Measurements from ENCODE around the gene C17orf107.

Gene C17orf107

GRCh38 chr17:4937553-4937952 is 38.2 kb downstream of the C17orf107 start:
- no peak for DNase-seq

GRCh38 chr17:4938069-4938491 is 38.7 kb downstream of the C17orf107 start:
- DNase-seq, result no peak

DNA sequence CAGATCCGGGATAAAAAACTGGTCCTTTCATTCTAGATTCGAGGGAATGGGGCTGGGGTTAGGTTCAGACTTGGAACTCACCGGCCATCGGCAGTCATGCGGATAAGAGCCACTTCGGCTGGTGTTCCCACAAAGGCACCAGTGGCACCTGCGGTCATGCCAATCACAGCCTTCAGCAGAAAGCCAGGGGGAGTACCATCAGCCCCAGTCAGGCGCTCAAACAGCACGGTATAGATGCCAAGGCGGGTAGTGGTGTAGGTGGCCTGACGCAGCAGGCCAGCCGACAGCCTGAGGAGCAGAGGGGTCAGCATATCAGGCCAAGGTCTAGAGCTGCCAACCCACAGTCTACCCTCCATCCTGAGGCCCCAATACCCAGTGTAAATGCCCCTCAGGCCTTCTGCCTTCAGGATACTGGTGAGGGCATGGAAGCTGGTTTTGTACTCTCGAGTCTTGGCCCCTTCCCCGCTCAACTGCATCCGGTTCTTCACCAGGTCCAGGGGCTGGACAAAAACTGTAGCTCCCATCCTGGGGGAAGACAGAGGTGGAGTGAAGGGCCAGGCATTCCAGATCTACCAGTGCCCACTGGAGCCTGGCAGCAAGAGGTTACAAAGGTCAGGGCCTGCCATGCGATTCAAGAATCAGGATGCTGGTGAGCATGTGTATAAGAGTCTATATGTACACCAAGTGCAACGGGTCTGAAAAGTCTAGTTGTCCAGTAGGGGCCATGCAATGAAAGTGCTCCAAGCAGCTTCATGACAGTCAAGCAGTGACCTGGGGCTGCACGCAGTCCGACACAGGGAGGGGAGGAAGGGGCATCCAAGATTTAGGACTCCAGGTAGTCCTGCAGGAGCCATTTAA is 39.6 kb downstream of the C17orf107 start:
- no peak for DNase-seq

DNA sequence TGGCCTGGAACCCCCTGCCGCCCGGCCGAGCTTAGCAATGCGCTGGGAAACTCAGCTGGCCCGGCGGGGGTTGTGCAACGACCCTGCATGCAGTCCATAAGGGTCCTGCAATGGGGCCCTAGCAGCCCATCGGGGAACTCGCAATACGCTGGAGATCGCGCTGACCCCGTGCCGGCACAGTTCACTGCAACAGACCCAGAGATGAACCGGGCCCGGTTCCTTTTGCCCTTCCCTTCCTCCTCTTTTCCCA is 40.1 kb downstream of the C17orf107 start:
- no peak for DNase-seq

GRCh38 chr17:4939796-4940554 is 40.6 kb downstream of the C17orf107 start, which contains the start of the genes RNF167 and SLC25A11:
Gene RNF167 (plus strand): TSS chr17:4940268. CDS start chr17:4940910, 642 bp downstream.
Gene SLC25A11 (minus strand): TSS chr17:4940046. CDS start chr17:4939910, 136 bp downstream.
- peak; percentile 97 for DNase-seq

- no peak for DNase-seq
Measured at GRCh38 chr17:4940555-4941318, 41.4 kb downstream of the C17orf107 start.

DNA sequence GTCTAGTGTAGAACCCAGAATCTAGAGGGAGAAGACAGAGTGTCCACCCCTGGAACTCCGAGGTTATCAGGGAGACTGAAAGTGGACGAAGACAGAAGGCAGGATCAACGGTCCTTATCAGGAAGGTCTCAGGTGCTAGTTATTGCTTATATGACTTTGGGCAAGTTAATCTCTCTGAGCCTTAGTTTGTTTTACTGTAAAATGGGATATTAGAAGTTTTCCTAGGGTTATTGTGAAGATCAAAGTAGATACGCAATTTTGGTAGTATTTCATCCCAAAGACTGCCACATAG is 41.9 kb downstream of the C17orf107 start:
- DNase-seq, result no peak

- no peak for DNase-seq
Measured at GRCh38 chr17:4942760-4943508, 43.6 kb downstream of the C17orf107 start.

GRCh38 chr17:4944163-4944553 is 44.8 kb downstream of the C17orf107 start:
- DNase-seq, result no peak

GRCh38 chr17:4944554-4945175 is 45.3 kb downstream of the C17orf107 start:
- no peak for DNase-seq

GRCh38 chr17:4945176-4945943 is 46.0 kb downstream of the C17orf107 start:
- no peak for DNase-seq

GRCh38 chr17:4945944-4946280 is 46.6 kb downstream of the C17orf107 start:
- no peak for DNase-seq

GRCh38 chr17:4946312-4946976 is 47.1 kb downstream of the C17orf107 start:
- DNase-seq, result no peak

DNA sequence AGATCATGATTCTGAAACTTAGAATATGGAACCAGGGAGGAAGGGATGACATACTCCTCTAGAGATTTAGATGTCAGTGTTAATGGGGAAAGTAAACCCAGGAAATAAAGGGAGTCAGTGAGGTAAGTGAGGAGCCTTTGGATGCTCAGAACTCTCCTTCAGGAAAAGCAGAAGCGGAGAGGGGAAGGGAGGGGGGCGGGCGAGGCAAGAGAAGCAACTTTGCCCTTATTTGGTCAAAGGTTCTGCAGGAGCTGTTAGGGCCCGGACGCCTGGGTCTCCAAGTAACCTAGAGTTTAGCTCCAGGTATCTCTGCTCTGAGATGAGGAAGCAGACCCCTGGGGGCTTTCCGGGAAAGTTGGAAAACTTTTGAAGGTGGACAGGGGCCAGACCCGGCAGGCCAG is 47.7 kb downstream of the C17orf107 start:
- no peak for DNase-seq

- no peak for DNase-seq
Measured at GRCh38 chr17:4947411-4948165, 48.3 kb downstream of the C17orf107 start.

DNA sequence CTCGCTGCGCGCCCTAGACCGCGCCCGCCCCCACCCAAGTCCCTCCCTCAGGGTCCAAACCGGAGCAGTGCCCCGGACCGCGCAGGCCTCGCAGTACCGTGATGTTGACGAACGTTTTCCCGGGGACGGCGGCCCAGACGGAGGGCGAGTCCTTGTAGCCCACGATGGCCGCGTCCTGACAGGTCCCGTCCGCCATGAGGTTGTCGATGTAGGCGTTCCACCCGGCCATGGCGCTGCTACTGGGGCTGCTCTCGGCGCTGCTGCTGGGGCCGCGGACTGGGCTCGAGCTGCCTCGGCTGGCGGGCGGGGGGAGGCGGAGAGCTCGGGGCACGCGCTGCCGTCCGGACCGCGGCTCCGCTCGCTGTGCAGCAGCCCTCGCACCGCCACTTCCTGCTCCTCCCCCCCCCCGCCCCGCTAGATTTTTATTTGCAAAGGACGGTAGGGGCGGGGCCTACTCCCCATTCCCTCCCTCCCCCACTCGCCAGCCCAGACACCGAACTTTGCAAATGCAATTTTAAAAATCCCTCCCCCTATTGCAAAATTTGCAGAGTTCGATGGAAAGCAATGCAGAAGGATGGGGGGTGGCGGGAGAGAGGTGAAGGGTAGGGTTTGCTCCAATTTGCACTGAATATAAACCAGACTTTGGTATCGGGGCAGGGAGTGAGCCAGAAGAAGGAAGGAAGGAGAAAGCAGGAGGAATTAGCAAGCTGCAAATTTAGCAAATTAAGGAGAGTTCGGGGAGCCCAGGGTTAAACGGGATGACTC is 49.0 kb downstream of the C17orf107 start, which contains the start of gene PFN1:
Gene PFN1, minus strand, starts transcription at position 365 of the 765 bp plus-strand sequence. Its CDS starts 136 bp downstream, at position 229.
- DNase-seq, result peak; percentile 70

DNA sequence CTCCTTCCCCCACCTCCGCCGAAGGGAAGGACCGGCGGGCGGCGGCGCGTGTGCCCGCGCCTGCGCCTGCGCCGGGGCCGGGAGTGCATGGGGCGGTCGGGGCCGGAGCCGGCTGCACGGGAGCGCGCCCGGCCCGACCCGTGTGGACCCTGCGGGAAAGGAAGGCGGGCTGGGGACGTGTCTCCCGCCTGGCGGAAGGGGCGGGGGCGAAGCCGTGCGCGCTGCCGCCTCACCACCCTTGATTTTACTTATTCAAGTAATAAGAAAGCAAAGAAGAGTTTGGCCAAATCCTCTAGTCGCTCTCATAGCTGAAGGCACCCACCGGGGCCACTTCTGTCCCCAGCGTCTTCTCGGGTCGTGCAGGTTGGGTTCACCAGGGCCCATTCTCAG is 49.6 kb downstream of the C17orf107 start:
- no peak for DNase-seq

DNA sequence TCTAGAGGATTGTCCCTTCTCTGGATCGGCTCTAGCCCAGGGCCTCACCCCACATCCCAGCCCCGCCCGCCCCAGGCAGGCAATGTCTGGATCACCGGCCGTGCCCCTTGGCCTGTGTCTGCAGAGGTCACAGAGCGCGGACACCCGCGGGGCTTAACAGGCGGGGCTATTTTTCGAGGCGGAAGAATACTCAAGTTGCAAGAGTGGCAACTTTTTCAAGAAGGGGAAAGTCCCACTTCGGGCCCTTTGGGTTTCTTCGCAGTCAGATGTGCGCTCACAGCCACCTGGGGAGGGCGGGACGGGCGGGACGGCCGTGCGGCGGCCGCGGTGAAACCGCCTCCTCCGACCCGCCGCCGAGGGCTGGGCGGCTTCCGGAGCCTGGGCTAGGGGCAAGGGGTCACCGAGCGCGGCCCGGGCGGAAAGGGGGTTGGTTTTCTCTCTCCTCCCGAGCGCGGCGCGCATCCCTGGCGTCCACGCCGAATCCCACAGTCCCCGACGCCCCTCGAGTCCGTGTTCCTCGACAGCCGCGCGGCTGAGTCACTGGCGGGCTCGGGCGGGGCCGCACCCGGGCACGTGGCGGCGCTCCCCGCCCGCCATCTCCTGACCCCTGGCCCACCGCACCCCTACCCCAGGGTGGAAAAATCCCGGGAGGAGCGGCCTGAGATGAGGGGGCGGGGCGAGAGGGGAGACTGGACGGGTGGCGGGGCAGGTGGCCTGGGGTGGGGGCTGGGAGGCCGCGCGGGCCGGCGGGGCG is 50.2 kb downstream of the C17orf107 start:
- DNase-seq, result no peak

All from SIG-M5 (cell line).